Activated T-helper 2 cell treated with anti-CD3 and anti-CD28 coated beads, Interferon-gamma antibody, Interleukin-2, Interleukin-4, amounts not matched to agents 10 μg/mL and 5 μg/mL and 100 μg/mL, durations not matched to agents 14 hours and 24 hours and 36 hours (primary cell): ENCODE measurements around the gene TERT. TPM values are rescaled to one million over a fixed set of nuclear protein-coding genes. Genes with fewer than 3 reads are reported as not detected.
A peak's percentile ranks its signal among the peaks of the same experiment; 100 is the strongest.

Experiments
- DNase-seq: peaks from one replicate; pipeline ENCODE4 v3.0.0; 2021; ENCODE audit warnings: low spot score
- H3K27ac Mint-ChIP-seq: one replicate; pipeline ENCODE4 v1.8.0; 2021; ENCODE audit warnings: mixed read lengths
- H3K27me3 Mint-ChIP-seq: one replicate; pipeline ENCODE4 v1.8.0; 2021; ENCODE audit warnings: low read depth, mixed read lengths
- H3K36me3 Mint-ChIP-seq: one replicate; pipeline ENCODE4 v1.8.0; 2021; ENCODE audit warnings: low read depth, mixed read lengths
- H3K4me1 Mint-ChIP-seq: one replicate; pipeline ENCODE4 v1.8.0; 2021; ENCODE audit warnings: low read depth, mixed read lengths
- H3K4me3 Mint-ChIP-seq: one replicate; pipeline ENCODE4 v1.8.0; 2021; ENCODE audit warnings: low read depth, mild to moderate bottlenecking, moderate library complexity, mixed read lengths
- H3K9me3 Mint-ChIP-seq: one replicate; pipeline ENCODE4 v1.8.0; 2021; ENCODE audit warnings: mixed read lengths
- intact Hi-C: fragments of 100-400 bp; cut with micrococcal nuclease; formaldehyde crosslinking; loops from one replicate; pipeline ENCODE4 v1.15.1; 2023
- total RNA-seq: library from RNA; stranded (reverse); gene quantifications from 2 replicates; pipeline ENCODE4 v1.2.3, GENCODE V29; 2022

The TERT gene
- total RNA-seq, 1 donor from 2014 or later: 12.0 TPM

DNA sequence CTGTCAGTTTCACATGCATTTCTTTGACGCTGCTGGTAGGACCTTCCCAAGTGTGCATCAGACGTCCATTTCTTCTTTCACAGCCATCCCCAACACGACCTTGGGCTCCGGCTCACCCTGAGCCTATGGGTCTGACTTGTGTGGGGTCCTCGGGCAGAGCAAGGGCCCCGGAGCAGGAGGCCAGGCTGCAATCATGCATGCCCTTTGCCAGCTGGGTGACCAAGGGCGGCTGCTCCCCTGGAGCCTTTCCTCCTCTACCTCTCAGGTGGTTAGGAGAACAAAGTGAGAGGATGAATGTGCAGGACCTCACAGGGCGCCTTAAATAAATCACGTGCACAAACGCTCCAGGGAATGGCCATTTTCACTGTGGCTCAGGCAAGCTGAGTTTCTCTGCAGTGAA lies 33.2 kb downstream of the TERT start:
- H3K4me3 Mint-ChIP-seq: no peak overlapping the region
- no peaks in the 10 kb centered on the region for H3K36me3 Mint-ChIP-seq
- H3K4me1 Mint-ChIP-seq: no peaks in the 10 kb centered on the region
- no peaks in the 10 kb centered on the region for H3K27me3 Mint-ChIP-seq
- no peak overlapping the region for H3K27ac Mint-ChIP-seq
- no peaks in the 10 kb centered on the region for H3K9me3 Mint-ChIP-seq
- no peak for DNase-seq
- intact Hi-C loops: no loop called here

DNA sequence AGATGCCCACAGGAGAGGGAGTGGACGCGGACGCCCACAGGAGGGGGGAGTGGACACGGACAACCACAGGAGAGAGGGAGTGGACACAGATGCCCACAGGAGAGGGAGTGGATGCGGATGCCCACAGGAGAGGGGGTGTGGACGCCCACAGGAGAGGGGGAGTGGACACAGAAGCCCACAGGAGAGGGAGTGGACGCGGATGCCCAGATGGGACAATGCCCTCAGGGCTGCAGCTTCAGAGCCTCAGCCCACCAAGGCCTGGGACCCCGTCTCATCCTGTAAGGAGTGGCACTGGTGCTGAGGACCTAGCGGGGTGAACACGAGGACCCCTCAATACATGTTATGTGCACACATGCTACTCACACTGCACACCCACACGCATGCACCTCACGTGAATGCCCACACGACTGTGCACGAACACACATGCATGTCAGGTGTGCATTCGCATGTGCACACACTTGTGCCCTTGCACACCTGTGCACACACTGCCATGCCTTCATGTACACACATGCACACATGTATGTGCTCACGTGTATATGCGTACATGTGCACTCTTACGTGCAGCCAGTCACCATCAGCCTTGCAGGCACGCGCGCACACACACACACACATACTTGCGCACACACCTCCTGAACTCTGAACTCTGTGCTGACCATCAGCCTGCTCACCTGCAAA lies 34.9 kb downstream of the TERT start:
- no peaks in the 10 kb centered on the region for H3K9me3 Mint-ChIP-seq
- H3K27ac Mint-ChIP-seq: no peak overlapping the region
- no peak overlapping the region for H3K4me3 Mint-ChIP-seq
- intact Hi-C loops: no loop called here
- no peaks in the 10 kb centered on the region for H3K36me3 Mint-ChIP-seq
- no peaks in the 10 kb centered on the region for H3K27me3 Mint-ChIP-seq
- H3K4me1 Mint-ChIP-seq: peaks cover 13% of the 10 kb centered on the region
- DNase-seq: no peak

DNA sequence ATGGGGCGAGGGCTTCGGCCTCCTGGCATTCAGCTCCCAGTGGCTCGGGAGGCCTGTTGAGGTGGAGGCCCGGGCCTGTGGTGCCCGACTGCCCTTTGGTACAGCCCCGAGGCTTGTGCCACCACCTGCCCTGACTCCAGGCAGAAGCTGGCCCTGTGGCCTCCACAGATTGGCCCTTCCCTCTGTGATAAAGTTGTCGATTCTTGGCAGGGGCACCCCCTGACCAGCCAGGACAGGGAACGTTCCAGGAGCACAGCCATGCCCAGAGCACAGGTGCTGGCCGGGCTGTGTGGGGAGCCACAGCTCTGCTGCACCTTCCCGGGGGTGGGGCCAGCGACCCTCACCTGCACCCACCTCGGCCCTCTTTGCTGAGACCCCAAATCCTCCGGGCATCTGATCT lies 37.0 kb downstream of the TERT start:
- peaks cover 18% of the 10 kb centered on the region for H3K4me1 Mint-ChIP-seq
- no peak for DNase-seq
- H3K36me3 Mint-ChIP-seq: no peaks in the 10 kb centered on the region
- H3K9me3 Mint-ChIP-seq: no peaks in the 10 kb centered on the region
- intact Hi-C loops: no loop called here
- no peak overlapping the region for H3K4me3 Mint-ChIP-seq
- no peaks in the 10 kb centered on the region for H3K27me3 Mint-ChIP-seq
- no peak overlapping the region for H3K27ac Mint-ChIP-seq

DNA sequence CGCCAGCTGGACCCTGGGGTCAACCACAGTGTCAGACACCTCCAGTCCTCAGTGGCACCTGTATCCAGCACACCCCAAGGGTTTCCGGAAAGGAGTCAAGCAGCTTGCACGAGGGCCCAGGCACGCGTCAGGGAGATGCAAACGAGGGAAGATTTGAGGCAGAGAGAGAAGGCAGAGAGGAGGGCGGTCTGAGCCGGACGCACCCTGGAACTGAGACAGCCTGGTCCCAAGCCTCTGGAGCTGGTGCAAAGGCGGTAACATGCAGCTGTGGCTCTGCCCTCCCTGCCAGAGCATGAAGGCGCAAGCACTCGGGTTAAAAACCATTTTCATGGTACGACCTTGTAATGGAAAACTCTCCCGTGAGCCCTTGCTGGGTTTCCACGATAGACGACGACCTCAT lies 37.5 kb downstream of the TERT start:
- no peak for DNase-seq

DNA sequence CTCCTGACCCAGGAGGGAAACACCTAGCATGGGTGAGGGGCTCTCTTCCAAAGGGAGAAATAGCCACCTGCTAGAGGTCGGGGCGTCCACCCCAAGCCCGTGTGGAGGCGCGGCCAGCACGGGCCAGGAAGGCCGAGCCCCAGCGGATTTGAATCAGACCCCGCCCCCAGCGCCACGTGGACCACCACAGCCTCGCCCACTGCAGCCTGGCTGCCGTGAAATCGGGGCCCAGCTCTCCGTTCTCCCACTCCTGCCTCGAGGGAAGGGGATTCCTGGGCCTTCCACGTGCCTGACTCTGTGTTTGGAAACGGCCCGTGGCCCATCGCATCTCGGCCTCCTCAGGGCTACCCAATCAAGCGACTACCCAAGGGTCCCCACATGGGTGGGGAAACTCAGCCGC lies 38.1 kb downstream of the TERT start:
- intact Hi-C loops: no loop called here
- no peak for DNase-seq
- Mint-ChIP-seq H3K27me3 (no peaks in the 10 kb centered on the region), H3K9me3 (no peaks in the 10 kb centered on the region), H3K27ac (no peak overlapping the region), H3K4me3 (no peak overlapping the region), H3K4me1 (peaks cover 18% of the 10 kb centered on the region), H3K36me3 (no peaks in the 10 kb centered on the region)

More for the DNA sequence above, 37.5 kb downstream of the TERT start:
- Mint-ChIP-seq H3K9me3 (no peaks in the 10 kb centered on the region), H3K27ac (no peak overlapping the region), H3K27me3 (no peaks in the 10 kb centered on the region), H3K4me3 (no peak overlapping the region), H3K4me1 (peaks cover 18% of the 10 kb centered on the region), H3K36me3 (no peaks in the 10 kb centered on the region)
- intact Hi-C loops: no loop called here

DNA sequence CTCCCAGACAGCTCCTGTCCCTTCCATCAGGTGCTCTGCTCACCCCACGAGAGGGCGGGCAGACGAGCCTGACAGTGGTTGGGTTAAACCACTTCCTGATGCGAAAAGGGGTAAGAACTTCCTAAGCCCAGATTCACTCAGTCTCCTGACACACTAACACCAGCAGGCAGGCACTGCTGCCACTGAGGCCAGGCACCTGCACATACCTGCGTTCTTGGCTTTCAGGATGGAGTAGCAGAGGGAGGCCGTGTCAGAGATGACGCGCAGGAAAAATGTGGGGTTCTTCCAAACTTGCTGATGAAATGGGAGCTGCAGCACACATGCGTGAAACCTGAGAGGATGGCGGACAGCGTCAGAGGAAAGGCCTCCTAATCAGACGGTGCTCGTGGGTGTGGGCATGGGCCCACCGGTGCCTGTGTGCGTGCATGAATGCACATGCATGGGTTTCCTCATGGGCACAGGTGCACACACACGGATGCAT lies 39.7 kb downstream of the TERT start:
- Mint-ChIP-seq H3K4me3 (peak overlapping the region; percentile 24), H3K27me3 (no peaks in the 10 kb centered on the region), H3K9me3 (no peaks in the 10 kb centered on the region), H3K27ac (peak overlapping the region; percentile 35), H3K4me1 (peaks cover 18% of the 10 kb centered on the region), H3K36me3 (no peaks in the 10 kb centered on the region)
- DNase-seq: peak; percentile 45
- intact Hi-C loops: no loop called here

DNA sequence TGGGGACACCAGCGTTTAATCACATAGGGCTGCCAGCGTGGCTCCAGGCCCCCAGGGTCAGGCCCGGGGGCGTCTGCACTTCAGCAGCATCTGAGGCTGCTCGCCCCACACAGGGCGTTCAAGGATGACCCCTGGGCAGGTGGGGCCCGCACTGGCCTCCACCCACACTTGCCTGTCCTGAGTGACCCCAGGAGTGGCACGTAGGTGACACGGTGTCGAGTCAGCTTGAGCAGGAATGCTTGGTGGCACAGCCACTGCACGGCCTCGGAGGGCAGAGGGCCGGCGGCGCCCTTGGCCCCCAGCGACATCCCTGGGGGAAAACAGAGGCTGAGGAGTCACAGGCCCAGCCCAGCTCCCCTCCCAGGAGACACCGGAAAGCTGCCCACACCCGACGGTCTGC lies 40.7 kb downstream of the TERT start:
- no peaks in the 10 kb centered on the region for H3K27me3 Mint-ChIP-seq
- no peak for DNase-seq
- no peaks in the 10 kb centered on the region for H3K9me3 Mint-ChIP-seq
- H3K4me3 Mint-ChIP-seq: no peak overlapping the region
- intact Hi-C loops: no loop called here
- H3K4me1 Mint-ChIP-seq: peaks cover 18% of the 10 kb centered on the region
- H3K27ac Mint-ChIP-seq: no peak overlapping the region
- no peaks in the 10 kb centered on the region for H3K36me3 Mint-ChIP-seq

DNA sequence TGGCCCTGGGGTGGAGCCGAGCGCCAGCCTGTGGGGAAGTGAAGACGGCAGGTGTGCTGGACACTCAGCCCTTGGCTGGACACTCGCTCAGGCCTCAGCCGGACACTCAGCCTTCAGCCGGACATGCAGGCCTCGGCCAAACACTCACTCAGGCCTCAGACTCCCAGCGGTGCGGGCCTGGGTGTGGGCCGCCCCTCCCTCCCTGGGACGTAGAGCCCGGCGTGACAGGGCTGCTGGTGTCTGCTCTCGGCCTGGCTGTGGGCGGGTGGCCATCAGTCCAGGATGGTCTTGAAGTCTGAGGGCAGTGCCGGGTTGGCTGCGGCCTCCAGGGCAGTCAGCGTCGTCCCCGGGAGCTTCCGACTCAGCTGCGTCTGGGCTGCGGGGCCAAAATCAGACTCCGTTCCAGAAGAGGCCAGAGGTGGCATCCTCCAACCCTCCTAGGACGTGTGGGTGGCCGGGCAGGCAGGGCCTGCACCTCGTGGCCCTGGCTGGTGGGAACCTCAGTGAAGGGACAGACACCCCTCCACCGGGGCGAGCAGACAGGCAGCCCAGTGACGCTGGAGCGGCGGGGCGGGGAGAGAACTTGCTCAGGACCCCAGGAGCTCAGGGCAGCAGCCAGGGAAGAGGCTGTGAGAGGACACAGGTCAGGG lies 41.3 kb downstream of the TERT start:
- intact Hi-C loops: no loop called here
- no peak for DNase-seq
- Mint-ChIP-seq H3K9me3 (no peaks in the 10 kb centered on the region), H3K27me3 (no peaks in the 10 kb centered on the region), H3K4me3 (no peak overlapping the region), H3K27ac (no peak overlapping the region), H3K4me1 (peaks cover 18% of the 10 kb centered on the region), H3K36me3 (no peaks in the 10 kb centered on the region)

DNA sequence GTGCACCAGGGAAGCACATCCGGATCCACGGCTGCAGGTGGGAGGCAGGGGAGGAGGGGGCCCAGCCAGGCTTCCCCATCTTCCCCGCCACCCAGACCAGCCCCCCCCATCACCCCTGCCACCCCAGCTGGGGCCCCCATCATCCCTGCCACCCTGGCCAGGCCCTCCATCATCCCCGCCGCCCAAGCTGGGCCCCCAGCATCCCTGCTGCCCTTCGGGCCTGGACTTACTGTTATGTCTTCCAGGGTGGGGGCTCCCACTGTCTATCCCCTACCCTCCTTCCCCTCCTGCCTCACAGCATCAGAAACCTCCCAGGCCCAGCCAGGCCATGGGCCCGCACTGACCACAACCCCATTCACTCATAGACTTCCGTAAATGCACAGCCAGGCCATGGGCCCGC lies 42.2 kb downstream of the TERT start:
- intact Hi-C loops: no loop called here
- Mint-ChIP-seq H3K4me3 (no peak overlapping the region), H3K27ac (no peak overlapping the region), H3K36me3 (no peaks in the 10 kb centered on the region), H3K9me3 (no peaks in the 10 kb centered on the region), H3K4me1 (peaks cover 18% of the 10 kb centered on the region), H3K27me3 (no peaks in the 10 kb centered on the region)
- DNase-seq: no peak

DNA sequence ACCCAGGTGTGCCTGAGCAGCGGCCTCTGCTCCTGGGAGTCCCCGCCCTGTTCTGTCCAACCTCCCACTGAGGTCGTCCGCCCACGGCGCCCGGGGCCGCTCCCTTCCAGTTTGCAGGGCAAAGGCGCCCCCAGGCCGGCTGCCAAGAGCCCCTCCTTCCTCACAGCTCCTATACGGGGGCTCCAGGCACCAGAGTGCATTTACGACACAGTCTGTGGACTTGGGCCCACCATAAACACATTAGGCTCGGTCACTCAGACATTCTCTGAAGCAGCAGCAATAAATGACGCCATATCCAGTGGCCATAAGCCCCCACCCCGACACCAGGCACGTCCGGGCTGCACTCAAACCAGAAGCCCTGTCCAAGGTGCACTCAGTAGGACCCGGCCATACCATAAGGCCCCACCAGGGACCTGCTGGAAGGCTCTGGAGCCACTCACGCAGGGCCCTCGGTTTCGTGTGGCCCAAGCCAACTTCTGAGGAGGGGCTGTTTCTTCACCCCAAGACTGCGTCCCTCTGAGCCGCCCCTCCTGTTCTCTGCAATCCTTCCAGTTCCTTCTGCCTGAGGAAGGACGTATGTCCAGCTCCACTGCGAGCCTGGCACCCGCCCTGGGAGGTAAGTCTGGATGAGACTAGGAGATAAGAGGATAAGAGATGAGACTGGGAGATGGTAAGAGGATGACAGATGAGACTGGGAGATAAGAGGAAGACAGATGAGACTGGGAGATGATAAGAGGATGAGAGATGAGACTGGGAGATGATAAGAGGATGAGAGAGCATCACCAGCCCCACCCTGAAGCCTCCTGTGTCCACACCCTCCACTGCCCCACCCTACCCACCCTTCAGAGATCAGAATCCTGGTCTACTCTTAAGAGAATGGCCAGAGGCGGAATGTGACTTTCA lies 42.9 kb downstream of the TERT start:
- no peaks in the 10 kb centered on the region for H3K9me3 Mint-ChIP-seq
- H3K4me3 Mint-ChIP-seq: no peak overlapping the region
- no peak for DNase-seq
- H3K36me3 Mint-ChIP-seq: no peaks in the 10 kb centered on the region
- H3K27me3 Mint-ChIP-seq: peaks cover under 1% of the 10 kb centered on the region
- peaks cover 18% of the 10 kb centered on the region for H3K4me1 Mint-ChIP-seq
- H3K27ac Mint-ChIP-seq: no peak overlapping the region
- intact Hi-C loops: no loop called here

DNA sequence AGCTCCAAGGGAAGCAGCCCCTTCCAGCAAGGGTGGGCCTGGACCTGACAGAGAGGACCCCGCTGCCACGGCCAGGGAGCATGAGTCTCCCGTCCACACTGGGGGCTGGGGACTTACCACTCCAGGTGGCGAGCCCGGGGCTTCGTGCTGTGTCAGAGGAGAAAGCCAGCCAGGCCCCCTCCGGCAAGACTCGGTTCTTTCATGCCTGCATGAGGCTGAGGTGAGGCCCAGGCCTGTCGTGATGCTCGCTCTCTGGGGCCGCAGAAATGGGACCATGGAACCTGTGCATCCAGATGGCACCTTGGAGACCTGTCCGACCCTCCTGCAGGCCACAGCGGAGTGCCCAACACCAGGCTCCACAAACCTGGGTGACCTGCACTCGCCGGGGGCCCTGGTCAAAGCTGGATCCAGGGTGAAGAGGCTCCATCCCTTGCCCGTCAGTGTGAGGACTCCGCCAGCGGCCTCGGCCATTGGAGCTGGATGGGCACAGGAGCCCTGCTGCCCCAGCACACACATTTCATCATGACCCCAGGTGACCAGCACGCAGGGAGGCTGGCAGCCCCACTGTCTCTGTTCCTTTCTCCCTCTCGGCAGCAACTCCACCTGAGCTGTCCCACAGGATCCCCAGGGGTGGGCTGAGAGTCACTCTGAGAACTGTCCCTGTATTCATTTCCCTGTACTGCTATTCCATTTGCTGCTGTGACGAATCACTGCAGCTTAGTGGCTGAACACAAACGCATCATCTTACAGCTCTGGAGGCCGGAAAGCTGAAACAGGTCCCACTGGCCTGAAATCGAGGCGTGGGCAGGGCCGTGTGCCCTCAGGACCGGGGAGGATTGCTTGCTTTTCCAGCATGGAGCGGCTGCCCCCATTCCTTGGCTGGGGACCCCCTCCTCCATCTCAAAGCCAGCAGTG lies 45.2 kb downstream of the TERT start:
- Mint-ChIP-seq H3K27me3 (peaks cover 3% of the 10 kb centered on the region), H3K36me3 (no peaks in the 10 kb centered on the region), H3K9me3 (no peaks in the 10 kb centered on the region), H3K4me1 (peaks cover 2% of the 10 kb centered on the region), H3K27ac (no peak overlapping the region), H3K4me3 (no peak overlapping the region)
- intact Hi-C loops: no loop called here
- no peak for DNase-seq

DNA sequence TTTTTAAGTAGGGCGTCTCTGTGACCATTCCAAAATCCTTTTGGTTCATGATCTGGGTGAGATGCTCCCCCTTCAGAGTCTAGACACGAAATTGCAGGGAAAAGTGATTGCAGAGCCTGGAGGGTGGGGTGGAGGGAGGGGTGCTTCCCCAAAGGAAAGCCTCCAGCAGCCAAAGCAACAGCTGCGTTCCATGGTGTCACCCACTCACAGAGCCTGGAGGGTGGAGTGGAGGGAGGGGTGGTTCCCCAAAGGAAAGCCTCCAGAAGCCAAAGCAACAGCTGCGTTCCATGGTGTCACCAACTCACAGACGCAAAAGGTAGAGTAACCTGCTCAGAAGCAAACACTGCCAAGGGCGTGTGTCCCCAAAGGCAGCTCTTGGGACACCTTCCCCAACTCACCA lies 47.1 kb downstream of the TERT start:
- Mint-ChIP-seq H3K27ac (no peak overlapping the region), H3K27me3 (peaks cover 3% of the 10 kb centered on the region), H3K4me1 (no peaks in the 10 kb centered on the region), H3K36me3 (no peaks in the 10 kb centered on the region), H3K4me3 (no peak overlapping the region), H3K9me3 (no peaks in the 10 kb centered on the region)
- intact Hi-C loops: no loop called here
- DNase-seq: no peak
